Vagina (tissue), 2 donors: ENCODE results near the gene PKD1.

Source experiments
- POLR2A ChIP-seq, 2 donors: fragments of 450-650 bp; IDR thresholded peaks; one replicate each; pipeline ENCODE4 v1.6.1; 2017; ENCODE audit warnings: antibody characterized with exemption in 2 of 2, mild to moderate bottlenecking in 2 of 2, moderate library complexity in 2 of 2
- POLR2AphosphoS5 ChIP-seq, 2 donors: sonication (generic); formaldehyde crosslinking; IDR thresholded peaks; one replicate each; pipeline ENCODE4 v1.9.0; 2017; ENCODE audit warnings: antibody characterized with exemption in 2 of 2, mild to moderate bottlenecking in 2 of 2, low read depth in 1 of 2; ENCODE audit not compliant: insufficient read depth in 1 of 2
- TF ChIP-seq, protein P1 (sequence below), 3 experiments: fragments of 450-650 bp in 2 of 3; fragments of 200-600 bp in 1 of 3; sonication (generic) in 1 of 3; IDR thresholded peaks; one replicate each; pipeline ENCODE4 v1.5.1; 2017 to 2019; ENCODE audit warnings: antibody characterized with exemption in 3 of 3, mild to moderate bottlenecking in 2 of 3, moderate library complexity in 2 of 3

DNA sequence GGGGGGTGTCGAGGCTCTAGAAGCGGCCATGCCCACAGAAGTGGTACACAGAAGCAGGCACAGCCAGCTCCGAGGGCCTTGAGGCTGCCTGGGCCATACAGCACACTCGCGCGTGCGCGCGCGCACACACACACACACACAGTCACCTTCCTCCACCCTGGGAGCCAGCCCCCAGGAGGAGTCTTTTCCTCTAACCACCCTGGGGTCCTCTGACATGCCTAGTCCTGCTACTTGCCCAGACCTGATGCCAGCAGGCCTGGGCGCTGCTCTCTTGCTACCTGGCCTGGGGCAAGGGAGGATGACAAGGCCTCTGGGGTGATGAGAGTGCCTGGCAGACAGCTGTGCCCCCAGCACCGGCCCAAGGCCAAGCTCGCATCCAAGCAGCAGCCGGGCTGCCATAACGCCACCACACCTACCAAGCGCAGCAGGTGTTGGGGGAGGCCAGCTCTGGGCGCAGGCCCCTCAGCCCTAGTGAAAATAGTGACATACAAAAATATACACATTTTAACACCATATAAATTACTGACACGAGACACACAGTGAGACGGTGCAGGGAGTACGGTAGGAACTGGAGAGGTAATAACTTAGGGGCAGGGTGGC lies 46.8 kb downstream of the PKD1 start:
- TF ChIP-seq, protein P1, sequence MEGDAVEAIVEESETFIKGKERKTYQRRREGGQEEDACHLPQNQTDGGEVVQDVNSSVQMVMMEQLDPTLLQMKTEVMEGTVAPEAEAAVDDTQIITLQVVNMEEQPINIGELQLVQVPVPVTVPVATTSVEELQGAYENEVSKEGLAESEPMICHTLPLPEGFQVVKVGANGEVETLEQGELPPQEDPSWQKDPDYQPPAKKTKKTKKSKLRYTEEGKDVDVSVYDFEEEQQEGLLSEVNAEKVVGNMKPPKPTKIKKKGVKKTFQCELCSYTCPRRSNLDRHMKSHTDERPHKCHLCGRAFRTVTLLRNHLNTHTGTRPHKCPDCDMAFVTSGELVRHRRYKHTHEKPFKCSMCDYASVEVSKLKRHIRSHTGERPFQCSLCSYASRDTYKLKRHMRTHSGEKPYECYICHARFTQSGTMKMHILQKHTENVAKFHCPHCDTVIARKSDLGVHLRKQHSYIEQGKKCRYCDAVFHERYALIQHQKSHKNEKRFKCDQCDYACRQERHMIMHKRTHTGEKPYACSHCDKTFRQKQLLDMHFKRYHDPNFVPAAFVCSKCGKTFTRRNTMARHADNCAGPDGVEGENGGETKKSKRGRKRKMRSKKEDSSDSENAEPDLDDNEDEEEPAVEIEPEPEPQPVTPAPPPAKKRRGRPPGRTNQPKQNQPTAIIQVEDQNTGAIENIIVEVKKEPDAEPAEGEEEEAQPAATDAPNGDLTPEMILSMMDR (IDR thresholded peaks at IDR 0.05), result no peak
- TF ChIP-seq POLR2A (IDR thresholded peaks at IDR 0.05) (no peak), POLR2AphosphoS5 (IDR thresholded peaks at IDR 0.05; ENCODE audit: insufficient read depth in 1 of 2, low read depth in 1 of 2) (no peak)
